Cardiac fibroblast (primary cell): ENCODE data around the gene CARD11.
A peak's percentile ranks its signal among the peaks of the same experiment; 100 is the strongest.

Experiments
- DNase-seq, 2 donors: peaks; one replicate each; pipeline versions ENCODE4 v3.0.0 to v3.0.0-alpha.2; 2010; ENCODE audit warnings: low read depth in 2 of 2
- H3K4me3 ChIP-seq, 2 donors: replicated peaks in 1 of 2; 1 replicate in 1 of 2; 2 replicates in 1 of 2; pipeline ENCODE4 v1.5.1; 2011; ENCODE audit warnings: low read depth in 2 of 2, low read length in 2 of 2, mild to moderate bottlenecking in 2 of 2, moderate library complexity in 1 of 2
- CTCF ChIP-seq: IDR thresholded peaks from one replicate; pipeline ENCODE4 v1.5.1; 2011; ENCODE audit warnings: low read depth, mild to moderate bottlenecking, low read length, inconsistent platforms

Gene CARD11

GRCh38 chr7:3043544-3044371 is at the start of gene CARD11:
Gene CARD11, minus strand, starts transcription at chr7:3043867. Its CDS starts 85,361 bp downstream, at chr7:2958506.
- TF ChIP-seq CTCF, result no peak
- DNase-seq, result no peak
- peak within 1 kb of the TSS in 1 of 2 donors; percentile 35 for H3K4me3 ChIP-seq

- peak in 1 of 2 donors; percentile 21 for DNase-seq
- no peak overlapping the region for H3K4me3 ChIP-seq
- no peak for TF ChIP-seq CTCF
Measured at GRCh38 chr7:3092468-3092867, 48.8 kb upstream of the CARD11 start.

- no peak for TF ChIP-seq CTCF
- no peak overlapping the region for H3K4me3 ChIP-seq
- no peak for DNase-seq
Measured at GRCh38 chr7:3091631-3092030, 48.0 kb upstream of the CARD11 start.

GRCh38 chr7:3089493-3089892 is 45.8 kb upstream of the CARD11 start:
- TF ChIP-seq CTCF, result peak; percentile 31

GRCh38 chr7:3087243-3087755 is 43.6 kb upstream of the CARD11 start:
- H3K4me3 ChIP-seq, result no peak overlapping the region
- TF ChIP-seq CTCF, result no peak
- peak; percentile 2 to 12 for DNase-seq

More at GRCh38 chr7:3089493-3089892, 45.8 kb upstream of the CARD11 start:
- DNase-seq, result peak; percentile 8 to 22
- H3K4me3 ChIP-seq, result no peak overlapping the region

GRCh38 chr7:3083350-3083749 is 39.7 kb upstream of the CARD11 start:
- DNase-seq, result no peak
- no peak for TF ChIP-seq CTCF
- H3K4me3 ChIP-seq, result no peak overlapping the region
